B cell (primary cell): ENCODE results near the gene RAB6B. TPM values are rescaled to one million over a fixed set of nuclear protein-coding genes. Genes with fewer than 3 reads are reported as not detected.

ENCODE experiments used
- ATAC-seq: fragments of 200-7000 bp; cut with Tn5 transposase; one replicate; pipeline ENCODE4 v1.10.0; 2021; ENCODE audit warnings: low read depth, mild to moderate bottlenecking, moderate number of reproducible peaks, moderate library complexity
- CTCF ChIA-PET: fragments of 350-600 bp; sonication (Branson Sonifier 250); formaldehyde crosslinking; loops from one replicate; lab custom pipeline; 2021; ENCODE audit warnings: antibody characterized with exemption, inconsistent platforms; lab: Charles Lee
- POLR2A ChIA-PET: fragments of 350-600 bp; sonication (Branson Sonifier 250); formaldehyde crosslinking; loops from one replicate; lab custom pipeline; 2021; ENCODE audit warnings: antibody characterized with exemption; lab: Charles Lee
- DNase-seq: peaks from one replicate; pipeline ENCODE4 v3.0.0; 2013
- H2AFZ ChIP-seq: 2 replicates; pipeline ENCODE4 v1.6.1; 2012; ENCODE audit warnings: mild to moderate bottlenecking, low read depth, low read length; ENCODE audit not compliant: insufficient read depth, poor library complexity, severe bottlenecking
- H3K27ac ChIP-seq, 2 donors: 1 replicate in 1 of 2; 2 replicates in 1 of 2; pipeline ENCODE4 v1.5.1; 2012 to 2013; ENCODE audit warnings: low read length in 2 of 2, mild to moderate bottlenecking in 2 of 2, moderate library complexity in 1 of 2
- H3K27me3 ChIP-seq, 4 experiments: fragments of 200-600 bp in 1 of 4; sonication (generic) in 1 of 4; replicated peaks in 1 of 4; 1 replicate in 2 of 4; 2 replicates in 2 of 4; pipeline versions ENCODE4 v1.6.1 to v1.7.0; 2013 to 2016; ENCODE audit warnings: low read length in 3 of 4, mild to moderate bottlenecking in 2 of 4, mixed read lengths in 1 of 4, moderate library complexity in 1 of 4; ENCODE audit not compliant: insufficient read depth in 4 of 4, control insufficient read depth in 3 of 4; ENCODE audit errors: control extremely low read depth in 1 of 4
- H3K36me3 ChIP-seq, 2 experiments: replicated peaks in 1 of 2; 1 replicate in 1 of 2; 2 replicates in 1 of 2; pipeline versions ENCODE4 v1.6.1 to v1.7.1; 2013; ENCODE audit warnings: low read length in 1 of 2; ENCODE audit not compliant: insufficient read depth in 2 of 2, control insufficient read depth in 1 of 2; ENCODE audit errors: control extremely low read depth in 1 of 2, extremely low read depth in 1 of 2
- H3K4me1 ChIP-seq, 2 donors: fragments of 200-600 bp in 1 of 2; sonication (generic) in 1 of 2; 1 replicate in 1 of 2; 2 replicates in 1 of 2; pipeline versions ENCODE4 v1.5.1 to v1.6.1; 2013 to 2017; ENCODE audit warnings: low read length in 2 of 2; ENCODE audit not compliant: control insufficient read depth in 2 of 2, insufficient read depth in 2 of 2
- H3K4me2 ChIP-seq: replicated peaks from 2 replicates; pipeline ENCODE3; 2012; ENCODE audit warnings: mild to moderate bottlenecking, low read depth, low read length; ENCODE audit not compliant: poor library complexity, severe bottlenecking
- H3K4me3 ChIP-seq, 5 experiments: fragments of 200-600 bp in 1 of 5; sonication (generic) in 1 of 5; 1 replicate in 3 of 5; 2 replicates in 2 of 5; pipeline versions ENCODE4 v1.5.1 to v1.7.0; 2011 to 2016; ENCODE audit warnings: low read length in 4 of 5, mild to moderate bottlenecking in 4 of 5, low read depth in 2 of 5, control low read depth in 1 of 5, moderate library complexity in 1 of 5; ENCODE audit not compliant: insufficient read depth in 1 of 5; ENCODE audit errors: control extremely low read depth in 1 of 5, extremely low read depth in 1 of 5
- H3K79me2 ChIP-seq: fragments of 200-600 bp; sonication (generic); one replicate; pipeline ENCODE4 v1.6.0; 2016; ENCODE audit warnings: low read length; ENCODE audit not compliant: control insufficient read depth, insufficient read depth
- H3K9ac ChIP-seq: fragments of 200-600 bp; sonication (generic); 2 replicates; pipeline ENCODE4 v1.6.1; 2017; ENCODE audit warnings: mild to moderate bottlenecking, low read length, moderate library complexity
- H3K9me3 ChIP-seq, 3 donors: one replicate each; pipeline versions ENCODE4 v1.6.1 to v1.7.1; 2013; ENCODE audit warnings: low read length in 2 of 3; ENCODE audit not compliant: control insufficient read depth in 2 of 3, insufficient read depth in 1 of 3; ENCODE audit errors: control extremely low read depth in 1 of 3
- H4K20me1 ChIP-seq: 2 replicates; pipeline ENCODE4 v1.6.0; 2012; ENCODE audit warnings: mild to moderate bottlenecking, low read length; ENCODE audit not compliant: insufficient read depth, control insufficient read depth, poor library complexity, severe bottlenecking
- H3K27ac Mint-ChIP-seq: one replicate; pipeline ENCODE4 v1.8.0; 2021; ENCODE audit warnings: mixed read lengths
- H3K27me3 Mint-ChIP-seq: one replicate; pipeline ENCODE4 v1.8.0; 2021; ENCODE audit warnings: mixed read lengths
- H3K4me1 Mint-ChIP-seq: one replicate; pipeline ENCODE4 v1.8.0; 2021; ENCODE audit warnings: mixed read lengths
- H3K4me3 Mint-ChIP-seq: one replicate; pipeline ENCODE4 v1.8.0; 2021; ENCODE audit warnings: mixed read lengths
- H3K9me3 Mint-ChIP-seq: one replicate; pipeline ENCODE4 v1.8.0; 2022; ENCODE audit warnings: mixed read lengths; ENCODE audit not compliant: insufficient read depth
- CTCF ChIP-seq: fragments of 200-600 bp; IDR thresholded peaks from one replicate; pipeline ENCODE4 v1.8.0; 2022; ENCODE audit warnings: antibody characterized with exemption, mild to moderate bottlenecking
- EZH2 ChIP-seq: IDR thresholded peaks from 2 replicates; pipeline ENCODE4 v1.6.1; 2012; ENCODE audit warnings: borderline replicate concordance, low read depth, mild to moderate bottlenecking, moderate library complexity, low read length; ENCODE audit not compliant: insufficient read depth, poor library complexity, severe bottlenecking
- WGBS: methylation state at CpG from one replicate; pipeline ENCODE4 v1.1.5; 2013; ENCODE audit warnings: missing lambda C conversion rate; ENCODE audit not compliant: insufficient coverage; 5-methylcytosine and 5-hydroxymethylcytosine counted together
- intact Hi-C: fragments of 100-400 bp; cut with micrococcal nuclease; formaldehyde crosslinking; loops from one replicate; pipeline ENCODE4 v1.10.0; 2022
- polyA plus RNA-seq: library from polyadenylated mRNA; depleted of rRNA; stranded (reverse); fragments of >200 nt; gene quantifications from 2 replicates; pipeline ENCODE4 v1.2.3, GENCODE V29; 2012
- total RNA-seq, 2 donors: library from RNA; stranded (reverse); fragments of 120-200 nt in 1 of 2; gene quantifications; 1 replicate in 1 of 2; 2 replicates in 1 of 2; pipeline versions ENCODE4 v1.2.3 to v1.2.4, GENCODE V29; 2013 to 2022

Gene RAB6B
- total and polyA plus RNA-seq, 2 donors (not counting 1 experiment from before 2014, with no cell fraction given): not detected

DNA sequence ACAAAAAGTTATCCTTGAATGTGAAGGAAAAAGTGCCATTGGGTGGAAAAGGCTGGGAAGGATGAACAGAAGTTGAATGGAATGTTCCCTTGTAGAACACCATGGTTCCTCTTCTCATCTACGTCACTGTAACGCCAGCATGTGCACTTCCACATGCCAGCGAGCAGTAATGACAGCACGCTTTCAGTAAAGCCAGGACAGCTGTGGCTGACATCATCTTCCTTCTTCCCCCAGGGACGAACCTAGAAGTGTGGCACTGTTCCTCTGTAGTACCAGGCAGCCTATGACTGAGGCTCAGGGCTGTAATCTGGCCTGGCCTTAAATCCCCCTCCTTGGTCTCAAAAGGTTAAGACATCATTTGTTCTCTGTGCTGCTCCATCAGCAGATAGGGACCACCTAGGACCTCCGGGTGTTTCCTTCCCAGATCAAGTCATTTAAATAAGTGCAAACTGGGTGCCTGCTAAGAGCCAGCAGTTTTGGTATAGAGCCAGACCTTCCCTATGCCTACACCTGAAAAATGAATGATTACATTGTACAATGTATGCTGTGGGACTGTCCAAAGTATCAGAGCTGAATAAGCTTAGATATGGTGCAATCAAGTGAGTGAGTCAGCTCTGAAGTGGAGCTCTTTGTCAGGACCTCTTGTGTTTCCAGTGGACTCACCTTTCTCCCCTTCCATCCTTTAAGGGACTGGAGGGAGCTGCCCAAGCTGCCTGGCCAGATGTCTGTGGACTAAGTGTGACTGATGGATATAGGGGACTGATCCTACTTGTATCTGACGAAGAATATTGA is 95.7 kb downstream of the RAB6B start:
- Histone ChIP-seq H3K27ac (no peak overlapping the region), H3K9me3 (no peaks in the 10 kb centered on the region), H3K4me3 (no peak overlapping the region), H3K4me1 (peaks cover under 1 to 2% of the 10 kb centered on the region in 2 donors), H3K36me3 (no peaks in the 10 kb centered on the region), H2AFZ (no peak overlapping the region), H3K9ac (no peak overlapping the region), H3K27me3 (peaks cover 0 to 5% (median 0%) of the 10 kb centered on the region in 4 experiments), H3K79me2 (no peaks in the 10 kb centered on the region), H3K4me2 (no peak overlapping the region), H4K20me1 (no peaks in the 10 kb centered on the region)
- TF ChIP-seq EZH2 (no peak), CTCF (no peak)
- Mint-ChIP-seq H3K27ac (no peak overlapping the region), H3K4me1 (peaks cover under 1% of the 10 kb centered on the region), H3K27me3 (peaks cover 31% of the 10 kb centered on the region), H3K4me3 (no peak overlapping the region), H3K9me3 (no peaks in the 10 kb centered on the region)
- ATAC-seq (no peak), DNase-seq (peak; percentile 14)
- CTCF ChIA-PET: no interaction called here
- POLR2A ChIA-PET: no interaction called here
- intact Hi-C loops: loop anchor here (10.0 kb wide), 1 partner anchor 355 kb away; no protein-coding TSS in a partner anchor
- 41% methylated on average over 7 of the region's 7 CpGs for WGBS

GRCh38 chr3:133797396-133798105 is 98.1 kb downstream of the RAB6B start:
- Histone ChIP-seq H2AFZ (no peak overlapping the region), H3K9ac (no peak overlapping the region), H3K27ac (no peak overlapping the region), H3K79me2 (no peaks in the 10 kb centered on the region), H3K36me3 (no peaks in the 10 kb centered on the region), H3K27me3 (peaks cover 0 to 5% (median 0%) of the 10 kb centered on the region in 4 experiments), H3K4me2 (no peak overlapping the region), H3K4me1 (no peaks in the 10 kb centered on the region), H3K4me3 (no peak overlapping the region), H4K20me1 (no peaks in the 10 kb centered on the region), H3K9me3 (peaks cover 0 to 6% (median 0%) of the 10 kb centered on the region in 3 donors)
- intact Hi-C loops: no loop called here
- no peak overlapping the region for H3K4me3 Mint-ChIP-seq
- peaks cover 6% of the 10 kb centered on the region for H3K9me3 Mint-ChIP-seq
- peaks cover 31% of the 10 kb centered on the region for H3K27me3 Mint-ChIP-seq
- TF ChIP-seq EZH2 (no peak), CTCF (no peak)
- ChIA-PET CTCF (no interaction called here), POLR2A (no interaction called here)
- no peak for ATAC-seq
- WGBS: 90% methylated on average over 3 of the region's 3 CpGs
- H3K4me1 Mint-ChIP-seq: no peaks in the 10 kb centered on the region
- no peak for DNase-seq
- H3K27ac Mint-ChIP-seq: no peak overlapping the region
